Epithelial cell of esophagus (primary cell): Measurements from ENCODE around the gene AKR1C3.
A peak's percentile ranks its signal among the peaks of the same experiment; 100 is the strongest.
"Not testable (repeated sequence)": the region's sequence is repeated elsewhere in the genome, so short reads cannot be mapped to it uniquely, and the experiment has no call there.

Experiments
- DNase-seq: peaks from one replicate; pipeline ENCODE4 v3.0.0; 2010; ENCODE audit warnings: low read depth
- H3K4me3 ChIP-seq: 2 replicates; pipeline ENCODE4 v1.5.1; 2011; ENCODE audit warnings: mild to moderate bottlenecking, low read length, control low read depth
- TF ChIP-seq, protein P1 (sequence below): IDR thresholded peaks from 2 replicates; pipeline ENCODE4 v1.5.1; 2011; ENCODE audit warnings: low read depth, mild to moderate bottlenecking, low read length, control low read depth, inconsistent platforms; ENCODE audit not compliant: insufficient read depth; ENCODE audit errors: missing control alignments

Gene AKR1C3

DNA sequence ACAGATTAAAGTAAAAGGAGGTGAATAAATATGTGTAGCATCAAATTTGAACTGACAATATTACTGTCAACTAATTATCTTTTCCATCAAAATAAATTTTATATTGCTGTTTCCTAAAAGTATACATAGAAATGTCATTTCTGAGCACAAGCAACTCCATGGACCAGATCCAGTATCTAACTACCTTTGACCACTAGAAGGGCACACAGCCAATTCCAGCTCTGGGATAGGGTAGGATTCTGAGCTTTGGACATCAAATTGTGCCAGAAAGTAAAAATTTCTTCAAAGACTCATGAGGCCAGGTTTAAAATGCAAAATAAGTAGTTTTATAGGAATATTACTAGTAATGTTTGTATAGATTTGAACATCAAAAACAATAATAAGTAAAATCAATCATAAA lies 29.7 kb downstream of the AKR1C3 start:
- TF ChIP-seq, protein P1, sequence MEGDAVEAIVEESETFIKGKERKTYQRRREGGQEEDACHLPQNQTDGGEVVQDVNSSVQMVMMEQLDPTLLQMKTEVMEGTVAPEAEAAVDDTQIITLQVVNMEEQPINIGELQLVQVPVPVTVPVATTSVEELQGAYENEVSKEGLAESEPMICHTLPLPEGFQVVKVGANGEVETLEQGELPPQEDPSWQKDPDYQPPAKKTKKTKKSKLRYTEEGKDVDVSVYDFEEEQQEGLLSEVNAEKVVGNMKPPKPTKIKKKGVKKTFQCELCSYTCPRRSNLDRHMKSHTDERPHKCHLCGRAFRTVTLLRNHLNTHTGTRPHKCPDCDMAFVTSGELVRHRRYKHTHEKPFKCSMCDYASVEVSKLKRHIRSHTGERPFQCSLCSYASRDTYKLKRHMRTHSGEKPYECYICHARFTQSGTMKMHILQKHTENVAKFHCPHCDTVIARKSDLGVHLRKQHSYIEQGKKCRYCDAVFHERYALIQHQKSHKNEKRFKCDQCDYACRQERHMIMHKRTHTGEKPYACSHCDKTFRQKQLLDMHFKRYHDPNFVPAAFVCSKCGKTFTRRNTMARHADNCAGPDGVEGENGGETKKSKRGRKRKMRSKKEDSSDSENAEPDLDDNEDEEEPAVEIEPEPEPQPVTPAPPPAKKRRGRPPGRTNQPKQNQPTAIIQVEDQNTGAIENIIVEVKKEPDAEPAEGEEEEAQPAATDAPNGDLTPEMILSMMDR: no peak

DNA sequence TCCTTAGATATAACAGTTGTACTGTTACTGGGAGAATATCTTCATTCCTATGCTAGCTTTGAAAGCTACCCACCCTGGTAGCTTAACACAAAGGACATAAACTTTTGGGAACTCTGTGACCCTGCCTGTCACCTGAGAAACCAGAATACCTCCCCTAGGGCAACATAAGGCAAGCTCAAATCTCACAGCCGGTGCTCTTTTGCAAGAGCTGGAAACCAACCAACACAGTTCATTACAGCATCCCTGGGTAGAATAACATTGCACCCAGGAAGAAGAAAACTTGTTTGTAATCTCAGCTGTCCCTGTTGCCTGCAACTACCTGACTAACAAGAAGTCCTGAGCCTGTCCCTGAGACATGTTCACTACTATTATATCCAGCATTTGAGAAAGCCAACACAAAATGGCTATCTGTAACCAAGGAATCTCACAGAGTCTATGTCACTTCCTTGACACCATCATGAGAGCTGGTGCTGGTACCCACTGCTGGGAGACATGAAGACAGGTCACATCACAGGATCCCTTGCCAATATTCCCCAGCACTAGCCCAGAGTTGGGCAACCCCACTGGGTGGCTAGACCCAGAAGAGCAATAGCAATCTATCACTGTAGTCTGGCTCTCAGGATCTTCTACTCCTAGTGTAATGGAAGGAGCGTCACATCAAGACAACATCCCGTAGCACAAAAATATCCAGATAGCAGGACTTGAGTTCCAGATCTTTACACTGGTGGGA lies 31.3 kb downstream of the AKR1C3 start:
- peak; percentile 47 for DNase-seq
- TF ChIP-seq, protein P1: no peak
- H3K4me3 ChIP-seq: no peak overlapping the region

More for the DNA sequence above, 29.7 kb downstream of the AKR1C3 start:
- H3K4me3 ChIP-seq: no peak overlapping the region
- no peak for DNase-seq

DNA sequence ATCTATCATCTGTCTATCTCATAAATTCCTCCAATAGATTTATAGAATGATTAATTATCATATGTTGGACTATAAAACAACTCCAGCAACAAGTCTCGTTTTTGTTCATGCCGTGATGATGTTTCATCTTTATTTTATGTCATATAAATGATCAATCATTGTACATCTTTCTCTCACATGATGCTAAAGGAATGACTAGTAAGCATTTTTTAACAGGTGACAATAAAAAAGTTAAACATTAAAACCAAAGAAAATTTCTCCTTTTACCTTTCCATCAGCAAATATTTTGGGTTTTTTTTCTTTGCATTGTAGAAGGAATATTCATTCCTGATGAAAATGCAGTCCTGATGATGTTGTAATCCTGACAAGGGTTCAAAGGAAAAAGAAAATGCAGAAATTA lies 41.4 kb downstream of the AKR1C3 start:
- no peak overlapping the region for H3K4me3 ChIP-seq
- TF ChIP-seq, protein P1: no peak
- no peak for DNase-seq

DNA sequence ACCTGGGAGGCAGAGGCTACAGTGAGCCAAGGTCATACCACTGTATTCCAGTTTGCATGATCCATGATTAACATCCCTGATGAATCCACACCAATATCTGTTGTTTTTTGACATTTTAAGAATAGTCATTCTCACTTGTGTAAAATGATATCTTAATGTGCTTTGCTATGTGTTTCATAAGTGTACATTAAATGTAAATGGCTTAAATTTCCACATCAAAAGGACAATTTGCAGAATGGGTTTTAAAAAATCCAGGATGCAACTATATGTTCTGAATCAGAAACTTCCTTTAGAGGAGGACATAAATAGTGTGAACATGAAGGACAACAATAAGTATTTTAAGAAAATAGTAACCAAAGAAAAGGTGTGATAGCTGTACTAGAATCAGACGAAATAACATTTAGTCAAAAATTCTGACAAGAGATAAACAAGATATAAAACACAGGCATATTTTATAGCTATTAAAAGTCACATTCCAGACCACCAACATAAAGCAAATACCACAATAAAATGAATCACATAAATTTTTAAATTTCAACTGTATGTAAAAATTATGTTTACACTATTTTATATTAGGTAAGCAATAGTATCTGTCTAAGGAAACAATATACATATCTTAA lies 42.4 kb downstream of the AKR1C3 start:
- DNase-seq: no peak
- TF ChIP-seq, protein P1: no peak
- no peak overlapping the region for H3K4me3 ChIP-seq

DNA sequence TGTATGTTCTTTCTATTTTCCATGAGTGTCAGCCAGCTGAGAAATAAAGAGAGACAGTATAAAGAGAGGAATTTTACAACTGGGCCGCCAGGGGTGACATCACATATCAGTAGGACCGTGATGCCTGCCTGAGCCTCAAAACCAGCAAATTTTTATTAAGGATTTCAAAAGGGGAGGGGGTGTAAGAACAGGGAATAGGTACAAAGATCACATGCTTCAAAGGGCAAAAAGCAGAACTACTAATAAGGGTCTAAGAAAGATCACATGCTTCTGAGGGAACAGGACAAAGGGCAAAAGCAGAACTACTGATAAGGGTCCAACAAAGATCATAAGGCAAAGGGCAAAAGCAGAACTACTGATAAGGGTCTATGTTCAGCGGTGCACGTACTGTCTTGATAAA lies 43.5 kb downstream of the AKR1C3 start:
- H3K4me3 ChIP-seq, DNase-seq: not testable (repeated sequence)

DNA sequence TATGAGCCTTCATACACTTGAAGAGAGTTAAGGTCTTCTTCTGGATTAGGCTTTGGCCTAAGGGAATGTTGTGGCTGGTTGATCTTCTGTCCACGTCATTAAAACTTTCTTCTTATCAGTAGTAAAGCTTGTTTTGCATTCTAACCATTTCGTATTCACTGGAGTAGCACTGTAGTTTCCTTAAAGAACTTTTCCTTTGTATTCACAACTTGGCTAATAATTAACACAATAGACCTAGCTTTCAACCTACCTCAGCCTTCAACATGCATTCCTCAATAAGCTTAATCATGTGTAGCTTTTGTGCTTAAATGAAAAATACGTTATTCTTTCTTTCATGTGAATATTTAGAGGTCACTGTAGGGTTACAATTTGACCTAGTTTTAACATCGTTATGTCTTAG lies 48.0 kb downstream of the AKR1C3 start:
- TF ChIP-seq, protein P1: no peak
- H3K4me3 ChIP-seq: no peak overlapping the region
- no peak for DNase-seq

DNA sequence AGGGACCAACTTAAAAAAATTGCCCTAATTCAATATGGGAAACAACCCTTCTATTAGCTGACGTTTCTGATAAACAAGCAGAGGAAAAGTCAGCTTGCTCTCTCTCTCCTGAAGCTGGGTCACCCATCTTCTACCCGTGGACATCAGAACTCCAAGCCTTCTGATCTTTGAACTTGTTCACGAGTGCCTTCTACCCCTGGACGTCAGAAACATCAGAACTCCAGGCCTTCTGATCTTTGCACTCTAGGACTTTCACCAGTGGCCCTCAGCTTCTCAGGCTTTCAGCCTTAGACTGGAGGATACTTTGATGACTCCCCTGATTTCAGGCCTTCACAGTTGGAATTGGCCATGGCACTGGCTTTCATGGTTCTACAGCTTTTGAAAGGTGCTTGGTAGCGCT lies 48.9 kb downstream of the AKR1C3 start:
- TF ChIP-seq, protein P1: no peak
- no peak for DNase-seq
- H3K4me3 ChIP-seq: no peak overlapping the region
